Neural progenitor cell (in vitro differentiated cells): ENCODE results near the gene KCNJ15.

Experiments
- CTCF ChIP-seq: fragments of 200-600 bp; sonication (generic); IDR thresholded peaks from 2 replicates; pipeline ENCODE4 v1.5.1; 2017; ENCODE audit warnings: antibody characterized with exemption, mild to moderate bottlenecking
- EZH2 ChIP-seq: fragments of 200-600 bp; sonication (generic); IDR thresholded peaks from 2 replicates; pipeline ENCODE4 v1.6.1; 2017; ENCODE audit warnings: antibody characterized with exemption, mild to moderate bottlenecking, moderate library complexity

GRCh38 chr21:38351176-38351959 lies 94.6 kb downstream of the KCNJ15 start:
- no peak for TF ChIP-seq CTCF
- no peak for TF ChIP-seq EZH2
